Stimulated activated CD8-positive, alpha-beta memory T cell treated with anti-CD3 and anti-CD28 coated beads, Interleukin-2, amount 100 ng/mL, for 48 hours (primary cell): Measurements from ENCODE around the gene FUT9.

ENCODE experiments used
- DNase-seq, 2 donors: peaks; one replicate each; pipeline ENCODE4 v3.0.0-alpha.2; 2020; ENCODE audit warnings: low read depth in 2 of 2

The FUT9 gene

GRCh38 chr6:96015518-96016333 lies at the start of gene FUT9:
Gene FUT9 (plus strand): TSS chr6:96015974. CDS start chr6:96203156, 187,182 bp downstream.
- DNase-seq: no peak

- DNase-seq: no peak
Observed at GRCh38 chr6:95967594-95967993, 48.2 kb upstream of the FUT9 start.

- DNase-seq: no peak
Observed at GRCh38 chr6:95973976-95974375, 41.8 kb upstream of the FUT9 start.

- DNase-seq: no peak
Observed at GRCh38 chr6:95978230-95978629, 37.5 kb upstream of the FUT9 start.

- no peak for DNase-seq
Observed at GRCh38 chr6:95991906-95992305, 23.9 kb upstream of the FUT9 start.

- no peak for DNase-seq
Observed at GRCh38 chr6:95994151-95994550, 21.6 kb upstream of the FUT9 start.

GRCh38 chr6:95998133-95998532 lies 17.6 kb upstream of the FUT9 start:
- no peak for DNase-seq

GRCh38 chr6:96001891-96002575 lies 13.7 kb upstream of the FUT9 start:
- DNase-seq: no peak

- DNase-seq: no peak
Observed at GRCh38 chr6:96002576-96002910, 13.2 kb upstream of the FUT9 start.

GRCh38 chr6:96002912-96003311 lies 12.9 kb upstream of the FUT9 start:
- DNase-seq: no peak

- DNase-seq: no peak
Observed at GRCh38 chr6:96007663-96008062, 8.1 kb upstream of the FUT9 start.

GRCh38 chr6:96013531-96013930 lies 2.2 kb upstream of the FUT9 start:
- DNase-seq: no peak

- DNase-seq: no peak
Observed at GRCh38 chr6:96014846-96015517, 792 bp upstream of the FUT9 start.

GRCh38 chr6:96016334-96017069 lies 728 bp downstream of the FUT9 start:
- no peak for DNase-seq

GRCh38 chr6:96017070-96017359 lies 1.2 kb downstream of the FUT9 start:
- DNase-seq: no peak

- no peak for DNase-seq
Observed at GRCh38 chr6:96022225-96022624, 6.5 kb downstream of the FUT9 start.

GRCh38 chr6:96032661-96033060 lies 16.9 kb downstream of the FUT9 start:
- DNase-seq: no peak

GRCh38 chr6:96051555-96051954 lies 35.8 kb downstream of the FUT9 start:
- DNase-seq: no peak

- DNase-seq: no peak
Observed at GRCh38 chr6:96058082-96058481, 42.3 kb downstream of the FUT9 start.

- no peak for DNase-seq
Observed at GRCh38 chr6:96059586-96059985, 43.8 kb downstream of the FUT9 start.

- DNase-seq: no peak
Observed at GRCh38 chr6:96060249-96060648, 44.5 kb downstream of the FUT9 start.

GRCh38 chr6:96065213-96065612 lies 49.4 kb downstream of the FUT9 start:
- no peak for DNase-seq
